Measurements from ENCODE around the gene RIC8B.
A peak's percentile ranks its signal among the peaks of the same experiment; 100 is the strongest.
"Not testable (repeated sequence)": the region's sequence is repeated elsewhere in the genome, so short reads cannot be mapped to it uniquely, and the experiment has no call there.

The RIC8B gene

DNA sequence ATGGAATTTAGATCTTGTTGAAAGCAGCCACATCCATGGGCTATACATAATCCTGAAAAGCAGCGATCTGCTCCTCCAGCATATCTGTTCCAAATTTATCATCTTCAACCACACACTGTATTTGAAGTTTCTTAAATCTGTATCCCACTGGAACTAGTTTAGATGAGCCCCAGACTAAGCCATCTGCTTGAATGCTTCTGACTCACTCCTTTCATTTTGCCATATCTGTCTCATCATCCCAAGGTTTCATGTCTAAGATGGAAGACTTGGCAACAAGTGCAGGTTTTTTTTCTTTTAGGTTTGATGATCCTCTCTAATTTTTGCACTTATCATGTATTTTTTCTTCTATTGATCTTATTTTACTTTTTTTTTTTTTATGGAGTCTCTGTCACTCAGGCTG, 126.8 kb downstream of the RIC8B start:
- no peak for DNase-seq (ENCODE audit: low read depth in 2 of 2)

DNA sequence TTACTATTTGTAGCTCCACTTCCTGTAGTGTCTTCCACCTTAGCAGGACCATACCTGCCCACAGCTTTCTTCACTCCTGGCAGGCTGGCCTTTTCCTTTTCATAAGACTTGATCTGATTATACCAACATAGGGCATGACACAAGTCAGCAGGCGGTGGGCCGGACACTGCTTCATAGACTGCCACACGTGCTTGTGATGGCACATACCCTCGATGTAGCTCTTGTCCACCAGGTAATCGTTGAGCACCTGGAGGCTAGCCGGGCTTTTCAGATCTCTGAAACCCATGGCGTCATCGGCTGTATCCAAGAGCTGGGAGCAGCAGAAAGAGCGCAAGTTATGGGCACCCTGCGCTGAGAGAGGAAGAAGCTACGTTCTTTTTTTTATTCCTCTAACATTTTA, 127.6 kb downstream of the RIC8B start:
- DNase-seq (ENCODE audit: low read depth in 2 of 2) = no peak

DNA sequence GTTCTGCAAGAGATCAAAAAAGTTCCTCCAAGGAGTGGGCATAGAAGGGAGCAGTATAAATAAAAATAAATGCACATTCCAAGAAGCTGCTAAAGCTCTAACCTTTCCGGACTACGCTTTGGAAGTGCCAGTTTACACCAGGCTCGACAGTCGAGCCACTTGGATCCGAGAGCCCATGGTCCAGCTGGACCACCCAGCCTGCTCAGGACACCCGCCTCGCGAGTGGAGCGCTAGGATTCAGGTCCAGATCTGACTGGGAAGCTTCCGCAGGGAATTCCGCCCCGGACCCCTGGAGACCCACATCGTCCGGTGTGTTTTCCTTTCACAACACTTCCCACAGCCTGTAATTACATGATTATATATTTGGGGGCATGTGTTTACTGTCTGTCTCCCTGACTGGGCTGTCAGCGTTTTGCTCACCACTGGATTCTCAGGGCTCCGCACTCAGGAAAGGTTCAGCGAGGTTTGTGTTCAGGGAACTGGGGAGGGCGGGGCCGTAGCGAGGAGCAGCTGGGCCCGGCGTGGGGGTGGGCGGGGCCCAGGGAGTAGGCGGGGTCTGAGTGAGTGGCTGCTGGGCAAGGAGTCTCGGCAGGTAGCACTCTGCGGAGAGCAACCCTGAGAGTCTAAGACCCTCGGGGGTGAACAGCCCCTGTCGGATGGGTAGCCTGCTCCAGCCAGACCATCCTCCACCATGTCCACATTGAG, 128.9 kb downstream of the RIC8B start:
- peak; percentile 68 to 73 for DNase-seq (ENCODE audit: low read depth in 2 of 2)

DNA sequence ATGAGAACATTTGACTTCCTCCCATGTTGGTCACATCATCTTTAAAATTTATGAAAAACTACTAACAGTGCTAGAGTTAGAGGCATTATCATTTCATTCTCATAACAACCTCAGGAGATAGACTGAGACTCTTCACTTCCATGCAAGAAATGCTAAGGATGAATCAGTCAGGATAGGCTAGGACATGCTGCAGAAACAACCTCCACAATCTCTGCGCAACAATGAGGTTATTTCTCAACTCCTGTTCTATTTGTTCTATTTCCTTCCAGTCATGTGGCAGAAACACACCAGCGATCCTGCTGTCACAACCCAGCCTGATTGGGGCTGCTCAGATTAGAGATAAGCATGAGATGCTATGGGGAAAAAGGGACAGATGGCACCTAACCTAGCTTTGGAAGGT, 132.2 kb downstream of the RIC8B start:
- DNase-seq (ENCODE audit: low read depth in 2 of 2) = no peak

DNA sequence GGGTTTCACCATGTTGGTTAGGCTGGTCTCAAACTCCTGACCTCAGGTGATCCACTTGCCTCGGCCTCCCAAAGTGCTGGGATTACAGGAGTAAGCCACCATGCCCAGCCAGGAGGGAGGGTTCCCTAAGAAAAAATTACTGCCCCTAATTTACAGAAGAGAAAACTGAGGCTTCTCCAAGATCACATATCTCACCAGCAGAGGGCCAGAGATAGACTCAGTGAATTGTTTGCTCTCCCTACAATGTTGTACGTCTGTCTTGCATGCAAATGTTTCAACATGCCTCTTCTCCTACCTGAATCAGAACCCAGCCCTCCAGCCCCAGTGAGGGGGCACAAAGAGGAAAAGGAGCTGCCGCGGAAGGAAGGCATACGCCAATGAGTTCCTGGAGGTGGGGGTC, 132.9 kb downstream of the RIC8B start:
- no peak for DNase-seq (ENCODE audit: low read depth in 2 of 2)

DNA sequence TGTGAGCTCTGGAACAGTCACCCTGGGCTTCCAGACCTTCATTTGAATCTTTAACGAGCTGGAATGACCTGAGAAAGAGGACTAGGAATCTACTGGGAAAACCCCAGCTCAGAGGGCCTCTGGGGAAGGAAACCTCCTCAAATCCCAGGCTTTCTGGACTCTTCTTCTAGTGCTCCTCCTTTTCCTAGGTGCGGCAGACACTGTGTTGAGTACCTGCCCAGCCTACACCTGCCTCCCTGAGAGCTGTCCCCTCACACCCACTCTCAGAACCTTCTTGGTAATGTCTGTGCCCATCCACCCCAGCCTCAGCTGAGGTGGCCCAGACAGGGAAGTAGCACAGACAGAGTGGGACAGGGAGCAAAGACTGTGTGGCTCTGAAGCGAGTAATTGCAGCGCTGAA, 133.4 kb downstream of the RIC8B start:
- no peak for DNase-seq (ENCODE audit: low read depth in 2 of 2)

DNA sequence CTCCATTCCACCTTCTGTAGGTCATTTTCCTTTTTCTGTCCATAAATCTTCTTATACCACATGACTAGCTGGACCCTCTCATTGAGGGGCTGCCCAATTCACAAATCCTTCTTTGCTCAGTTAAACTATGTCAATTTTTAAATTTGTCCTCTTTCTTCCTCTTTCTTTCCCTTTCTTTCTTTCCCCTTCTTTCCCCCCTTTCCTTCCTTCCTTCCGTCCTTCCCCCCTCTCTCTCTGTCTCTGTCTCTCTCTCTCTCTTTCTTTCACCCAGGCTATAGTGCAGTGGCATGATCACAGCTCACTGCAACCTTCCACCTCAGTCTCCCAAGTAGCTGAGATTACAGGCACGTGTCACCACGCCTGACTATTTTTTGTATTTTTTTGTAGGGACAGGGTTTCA, 134.1 kb downstream of the RIC8B start:
- DNase-seq (ENCODE audit: low read depth in 2 of 2) = no peak

DNA sequence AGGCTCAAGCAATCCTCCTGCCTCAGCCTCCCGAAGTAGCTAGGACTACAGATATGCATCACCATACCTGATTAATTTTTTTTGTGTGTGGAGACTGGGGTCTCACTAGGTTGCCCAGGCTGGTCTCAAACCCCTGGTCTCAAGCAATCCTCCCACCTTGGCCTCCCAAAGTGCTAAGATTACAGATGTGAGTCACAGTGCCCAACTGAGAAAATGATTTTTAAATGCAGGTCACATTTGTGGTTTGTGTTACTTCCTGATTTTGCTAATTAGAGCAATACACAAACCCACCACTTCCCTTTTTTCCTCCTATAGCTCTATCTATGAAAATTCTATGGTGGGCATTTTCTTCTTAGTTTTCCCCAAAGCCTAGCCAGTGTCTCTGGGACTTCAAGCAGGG, 135.7 kb downstream of the RIC8B start:
- DNase-seq (ENCODE audit: low read depth in 2 of 2) = no peak

DNA sequence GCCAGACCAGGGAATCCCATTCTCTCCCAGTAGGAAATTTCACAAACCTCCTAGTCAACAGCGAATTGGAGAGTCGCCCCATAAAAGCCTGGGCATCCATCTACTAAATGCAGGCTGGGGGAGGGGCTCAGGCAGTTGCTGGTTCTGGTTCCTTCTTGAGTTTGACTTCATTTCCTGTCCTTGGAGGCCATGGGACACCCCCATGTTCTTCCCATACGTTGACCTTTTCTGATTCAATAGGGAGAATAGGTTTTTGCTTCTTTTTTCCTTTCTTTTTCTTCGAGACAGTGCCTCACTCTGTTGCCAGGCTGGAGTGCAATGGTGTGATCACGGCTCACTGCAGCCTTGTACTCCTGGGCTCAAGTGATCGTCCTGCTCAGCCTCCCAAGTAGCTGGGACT, 137.1 kb downstream of the RIC8B start:
- no peak for DNase-seq (ENCODE audit: low read depth in 2 of 2)

DNA sequence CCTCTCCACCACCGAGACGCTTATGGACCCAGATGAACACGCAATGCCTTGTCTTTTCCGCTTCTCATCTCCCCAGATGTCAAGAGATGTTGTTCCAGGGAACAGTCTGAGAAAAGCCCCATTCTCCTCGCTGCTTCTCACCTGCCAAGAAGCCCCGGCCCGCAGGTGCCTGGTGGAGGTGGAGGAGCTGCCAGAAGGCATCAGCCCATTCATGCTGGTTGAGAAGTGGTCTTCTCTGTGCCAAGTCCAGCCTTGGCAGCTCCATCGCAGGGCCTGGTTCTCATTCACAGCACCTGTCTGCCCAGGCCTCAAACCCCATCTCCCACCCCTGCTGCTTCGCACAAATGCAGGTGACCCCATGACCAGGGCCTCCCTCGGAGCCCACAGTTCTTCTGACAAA, 139.0 kb downstream of the RIC8B start:
- DNase-seq (ENCODE audit: low read depth in 2 of 2) = no peak

DNA sequence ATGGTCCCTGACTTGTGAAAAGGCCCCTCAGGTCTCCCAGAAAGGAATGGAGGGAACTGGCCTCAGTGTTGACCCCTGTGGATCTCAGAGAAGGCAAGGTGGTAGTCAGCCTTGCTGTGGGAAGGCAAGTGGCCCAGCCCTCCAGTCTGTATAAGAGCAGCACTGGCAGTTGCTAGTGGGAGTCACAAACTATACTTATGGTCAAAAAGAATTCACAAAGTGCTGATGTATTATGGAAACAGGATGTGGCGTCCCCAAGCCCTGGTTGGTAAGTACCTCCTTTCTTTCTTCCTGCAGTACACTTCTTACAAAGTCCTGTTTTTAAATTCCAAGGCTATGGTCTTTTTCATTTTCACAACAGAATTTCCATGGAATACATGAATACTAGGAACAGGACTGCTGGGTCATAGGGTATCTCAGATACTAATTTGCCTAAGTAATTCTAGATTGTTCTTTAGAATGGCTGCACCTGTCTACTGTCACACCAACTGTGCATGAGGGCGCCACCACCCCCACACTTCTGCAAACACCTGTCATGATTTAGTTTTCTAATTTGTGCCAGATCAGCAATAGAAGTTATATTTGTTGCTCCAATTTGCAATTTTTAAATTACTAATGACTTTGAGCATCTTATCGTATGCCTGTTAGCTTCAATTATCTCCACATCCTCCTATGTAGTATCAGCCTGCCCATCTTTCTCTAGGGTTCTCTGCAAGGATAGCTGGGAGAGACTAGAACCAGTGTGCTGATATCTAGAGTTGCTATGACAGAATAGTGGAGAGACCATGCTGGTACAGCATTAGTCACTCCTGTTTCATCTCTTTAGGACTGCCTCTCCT, 140.5 kb downstream of the RIC8B start:
- DNase-seq (ENCODE audit: low read depth in 2 of 2) = no peak

DNA sequence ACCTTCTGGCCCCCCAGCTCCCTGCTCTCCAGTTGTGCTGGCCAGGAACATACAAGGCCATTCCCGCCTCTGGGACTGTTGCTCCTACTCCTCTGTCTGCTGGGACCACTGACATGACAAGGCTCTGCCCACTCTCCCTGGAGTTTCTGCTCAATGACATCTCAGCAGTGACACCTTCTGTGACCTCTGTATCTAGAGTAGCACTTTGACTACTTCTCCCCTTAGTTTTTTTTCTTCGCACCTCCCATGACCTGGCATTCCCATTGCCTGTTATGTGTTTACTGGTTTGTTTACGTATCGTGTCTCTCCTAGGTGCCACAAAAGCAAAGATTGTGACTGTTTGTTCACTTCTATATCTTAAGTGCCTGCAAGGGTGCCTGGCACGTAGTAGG, 141.1 kb downstream of the RIC8B start:
- no peak for DNase-seq (ENCODE audit: low read depth in 2 of 2)

DNA sequence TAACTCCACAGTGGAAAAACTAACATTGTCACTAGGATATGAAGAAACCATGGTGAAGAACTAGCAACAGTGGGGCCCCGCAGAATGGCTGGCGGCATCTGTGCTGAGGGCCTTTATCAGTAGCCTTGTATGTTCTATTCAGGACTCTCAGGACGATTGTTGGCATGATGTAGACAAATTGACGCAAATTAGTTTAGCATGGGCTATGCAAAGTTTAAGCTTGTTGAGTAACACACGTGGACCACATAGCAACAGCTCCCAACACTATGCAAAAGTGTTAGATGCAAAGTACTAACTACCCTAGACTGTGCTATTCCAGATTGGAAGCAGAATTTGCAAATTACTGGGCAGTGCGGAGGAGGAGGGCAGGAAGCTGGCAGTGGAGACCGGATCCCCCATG, 143.0 kb downstream of the RIC8B start:
- DNase-seq (ENCODE audit: low read depth in 2 of 2) = no peak

DNA sequence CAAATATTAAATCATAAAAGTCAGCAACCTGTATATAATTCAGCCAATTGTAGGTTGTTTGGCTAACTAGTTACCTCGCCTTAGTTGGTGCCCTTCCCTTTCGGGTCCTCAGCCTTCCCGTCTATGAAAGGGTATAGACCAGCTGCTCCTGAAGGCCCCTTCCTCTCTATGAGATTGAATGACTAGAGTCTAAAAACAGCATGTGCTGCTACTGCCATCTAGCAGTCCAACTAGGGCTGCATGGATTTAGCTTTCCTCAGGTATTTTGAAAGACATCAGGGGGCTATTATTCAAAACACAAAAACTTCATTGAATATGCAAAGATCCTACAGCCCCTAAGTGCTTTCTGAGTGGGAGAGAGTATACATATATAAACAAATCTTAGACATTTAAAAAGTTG, 144.3 kb downstream of the RIC8B start:
- DNase-seq (ENCODE audit: low read depth in 2 of 2) = no peak

DNA sequence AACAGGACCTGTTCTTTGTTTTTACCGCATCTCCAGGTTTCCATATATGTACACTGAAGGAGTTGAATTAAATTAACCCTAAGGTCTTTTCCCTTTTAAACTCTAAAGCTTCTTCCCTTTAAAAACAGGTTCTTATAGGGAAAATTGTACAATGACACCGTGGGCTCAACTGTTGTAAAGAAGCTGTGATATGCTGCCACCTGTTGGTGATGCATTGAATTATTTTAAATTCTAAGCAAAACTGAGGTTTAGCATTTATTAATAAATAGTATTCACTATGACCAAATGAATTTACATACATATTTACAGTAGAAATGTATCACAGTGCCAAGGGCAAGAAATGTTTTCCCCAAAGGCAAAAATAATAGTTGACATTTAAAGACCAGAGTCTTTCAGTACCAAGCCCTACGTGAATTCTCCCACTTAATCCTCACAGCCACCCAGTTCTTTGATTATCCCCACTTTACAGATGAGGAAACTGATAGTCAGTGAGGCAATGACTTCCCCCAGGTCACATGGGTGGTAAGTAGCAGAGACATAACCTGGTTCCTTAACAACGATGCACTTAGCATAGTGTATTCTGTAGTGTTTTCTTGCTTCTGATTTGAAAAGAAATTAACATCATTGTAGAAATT, 145.5 kb downstream of the RIC8B start:
- DNase-seq (ENCODE audit: low read depth in 2 of 2) = peak in 1 of 2 donors; percentile 15

DNA sequence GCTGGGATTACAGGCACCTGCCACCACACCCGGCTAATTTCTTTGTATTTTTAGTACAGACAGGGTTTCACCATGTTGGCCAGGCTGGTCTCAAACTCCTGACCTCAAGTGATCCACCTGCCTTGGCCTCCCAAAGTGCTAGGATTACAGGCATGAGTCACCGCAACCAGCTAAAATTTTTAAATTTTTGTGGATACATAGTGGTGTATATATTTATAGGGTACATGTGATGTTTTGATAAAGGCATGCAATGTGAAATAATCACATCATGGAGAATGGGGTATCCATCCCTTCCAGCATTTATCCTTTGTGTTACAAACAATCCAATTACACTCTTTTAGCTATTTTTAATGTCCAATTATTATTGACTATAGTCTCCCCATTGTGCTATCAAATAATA, 147.5 kb downstream of the RIC8B start:
- not testable (repeated sequence) for DNase-seq (ENCODE audit: low read depth in 2 of 2)

DNA sequence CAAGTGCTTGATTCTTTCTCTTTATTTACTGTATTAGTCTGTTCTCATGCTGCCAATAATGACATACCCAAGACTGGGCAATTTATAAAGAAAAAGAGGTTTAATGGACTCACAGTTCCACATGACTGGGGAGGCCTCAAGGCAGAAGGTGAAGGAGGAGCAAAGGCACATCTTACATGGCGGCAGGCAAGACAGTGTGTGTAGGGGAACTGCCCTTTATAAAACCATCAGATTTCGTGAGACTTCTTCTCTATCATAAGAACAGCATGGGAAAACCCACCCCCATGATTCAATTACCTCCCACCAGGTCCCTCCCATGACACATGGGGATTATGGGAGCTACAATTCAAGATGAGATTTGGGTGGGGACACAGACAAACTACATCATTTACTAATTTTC, 149.1 kb downstream of the RIC8B start:
- DNase-seq (ENCODE audit: low read depth in 2 of 2) = not testable (repeated sequence)

DNA sequence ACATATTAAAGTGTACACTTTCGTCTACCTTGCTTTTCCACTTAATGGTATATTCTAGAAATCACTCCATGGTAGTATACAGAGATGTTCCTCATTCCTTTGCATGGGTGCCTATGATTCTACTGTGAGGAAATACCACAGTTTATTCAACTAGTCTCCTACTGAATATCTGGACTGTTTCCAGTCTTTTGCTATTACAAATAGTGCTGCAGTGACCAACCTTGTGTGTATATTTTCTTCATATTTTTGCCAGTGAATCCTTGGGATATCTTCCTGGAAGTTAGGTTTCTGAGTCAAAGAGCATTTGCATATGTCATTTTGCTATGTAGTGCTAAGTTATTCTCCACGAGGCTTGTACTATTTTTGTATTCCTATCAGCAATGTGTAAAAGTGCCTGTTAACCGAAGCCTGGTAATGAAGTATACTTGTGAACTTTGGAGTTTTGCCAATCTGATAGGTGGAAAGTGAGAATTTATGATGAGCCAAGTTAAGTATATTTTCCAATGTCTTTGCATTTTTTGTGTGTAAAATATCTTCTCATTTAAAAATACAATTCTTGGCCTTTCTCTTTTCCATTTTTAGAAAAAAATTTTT, 149.9 kb downstream of the RIC8B start:
- no peak for DNase-seq (ENCODE audit: low read depth in 2 of 2)

DNA sequence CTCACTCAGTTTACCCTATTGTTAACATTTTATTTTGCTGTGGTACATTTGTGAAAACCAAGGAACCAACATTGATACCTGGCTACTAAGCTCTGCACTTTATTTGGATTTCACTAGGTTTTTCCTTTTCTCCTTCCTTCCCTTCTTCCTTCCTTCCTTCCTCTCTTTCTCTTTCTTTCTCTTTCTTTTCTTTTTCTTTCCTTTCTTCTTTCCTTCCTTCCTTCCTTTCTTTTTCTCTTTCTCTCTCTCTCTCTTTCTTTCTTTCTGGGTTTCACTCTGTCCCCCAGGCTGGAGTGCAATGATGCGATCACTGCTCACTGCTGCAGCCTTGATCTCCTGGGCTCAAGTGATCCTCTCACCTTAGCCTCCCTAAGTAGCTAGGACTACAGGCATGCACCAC, 152.2 kb downstream of the RIC8B start:
- DNase-seq (ENCODE audit: low read depth in 2 of 2) = no peak

DNA sequence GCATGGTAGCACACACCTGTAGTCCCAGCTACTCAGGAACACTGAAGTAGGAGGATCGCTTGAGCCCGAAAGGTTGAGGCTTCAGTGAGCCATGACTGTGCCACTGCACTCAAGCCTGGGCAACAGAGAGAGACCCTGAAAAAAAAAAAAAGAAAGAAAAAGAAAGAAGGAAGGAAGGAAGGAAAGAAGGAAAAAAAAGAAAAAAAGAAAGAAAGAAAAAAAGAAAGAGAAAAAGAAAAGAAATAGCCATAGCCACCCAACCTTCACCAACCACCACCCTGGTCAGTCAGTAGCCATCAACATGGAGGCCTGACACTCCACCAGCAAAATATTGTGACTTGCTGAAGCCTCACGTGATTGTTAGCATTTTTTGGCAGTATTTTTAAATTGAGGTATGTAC, 159.8 kb downstream of the RIC8B start:
- DNase-seq (ENCODE audit: low read depth in 2 of 2) = no peak
